GM18873 (cell line): ENCODE measurements around the gene FIGN.

Source experiments
- ATAC-seq: cut with Tn5 transposase; IDR thresholded peaks from one replicate; pipeline ENCODE4 v1.9.1; 2021; ENCODE audit warnings: mild to moderate bottlenecking, moderate library complexity, moderate number of reproducible peaks; ENCODE audit not compliant: unreplicated experiment, low FRiP score

Gene FIGN

DNA sequence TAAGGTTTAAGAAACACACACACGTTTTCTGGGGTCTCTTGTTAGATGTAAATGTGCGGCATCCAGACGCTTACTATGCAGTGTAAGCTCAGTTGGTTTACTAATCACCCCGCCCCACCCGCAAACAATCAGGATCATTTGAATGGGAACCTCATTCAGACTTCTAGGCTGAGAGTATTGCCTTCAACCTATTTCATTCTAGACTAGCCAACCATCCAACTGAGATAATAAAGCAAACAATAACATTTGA lies 1.3 kb upstream of the FIGN start:
- no peak for ATAC-seq

DNA sequence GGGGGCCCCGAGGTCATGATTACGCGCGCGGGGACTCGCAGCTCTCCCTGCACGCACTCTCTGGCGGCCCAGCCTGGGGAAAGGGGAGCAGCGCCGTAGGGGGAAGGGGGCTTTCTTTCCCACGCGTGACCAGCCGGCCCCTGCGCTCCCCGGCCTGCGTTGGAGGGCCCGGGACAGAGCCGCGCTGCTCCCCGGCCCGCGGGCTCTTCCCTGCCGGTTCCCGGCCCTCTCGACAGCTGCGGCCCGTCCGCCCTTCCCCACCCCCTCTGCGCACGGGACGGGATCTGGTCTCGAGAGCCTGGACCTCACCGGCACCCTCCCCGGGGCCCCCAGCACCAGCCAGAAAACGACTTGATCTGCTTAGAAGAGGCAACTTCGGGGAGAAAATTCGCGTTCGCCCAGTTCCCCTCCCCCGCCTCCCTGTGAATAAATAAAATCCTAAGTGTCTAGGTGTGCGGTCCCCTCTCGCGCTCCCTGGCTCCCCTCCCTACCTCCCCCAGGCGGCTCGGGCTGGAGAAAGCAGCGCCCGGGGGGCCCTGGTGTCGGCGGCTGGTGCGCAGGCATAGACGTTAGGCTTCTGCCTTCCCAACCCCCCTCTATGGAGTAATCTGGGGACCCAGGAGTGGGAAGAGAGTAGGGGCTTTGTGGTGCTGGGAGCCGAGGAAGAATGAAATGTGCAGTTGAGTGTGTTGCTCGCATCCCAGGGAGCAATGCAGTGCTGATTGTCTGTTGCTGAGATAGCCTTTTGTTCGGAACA lies 803 bp upstream of the FIGN start:
- no peak for ATAC-seq

DNA sequence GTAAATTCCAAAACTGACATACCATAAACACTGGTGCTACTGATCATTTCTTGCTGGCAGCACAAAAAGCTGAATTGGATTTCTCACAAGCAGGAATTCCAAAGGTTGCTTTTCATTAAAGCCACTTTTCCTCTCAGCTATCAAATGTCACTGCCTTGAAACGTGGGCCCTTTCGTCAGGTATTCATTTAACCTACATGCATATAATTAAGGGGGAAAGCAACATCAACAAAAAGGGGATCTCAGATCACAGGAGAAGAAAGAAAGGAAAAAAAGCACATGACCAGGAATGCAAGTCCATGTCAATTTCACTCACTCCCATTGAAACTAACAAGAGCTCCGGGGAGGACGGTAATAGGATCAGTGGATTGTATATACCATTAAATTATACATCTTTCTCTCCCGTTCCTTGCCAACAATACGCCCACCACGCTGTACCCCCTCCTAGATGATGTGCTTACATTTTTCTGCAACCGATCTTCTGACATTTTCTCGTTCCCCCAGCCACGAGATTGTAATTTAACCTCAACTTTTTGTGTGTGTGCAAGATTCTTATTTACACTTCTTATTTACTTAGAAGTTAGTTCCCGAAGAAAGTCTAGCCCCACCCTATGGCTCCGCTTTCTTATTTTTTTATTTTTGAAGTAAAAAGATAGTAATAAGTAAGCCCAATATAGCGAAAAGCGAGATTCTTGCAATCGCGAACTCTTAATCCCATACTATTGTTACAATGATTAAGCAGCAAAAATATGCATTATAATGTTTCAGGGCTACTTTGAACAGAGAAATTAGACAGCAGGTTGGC lies 725 bp downstream of the FIGN start:
- ATAC-seq = no peak

DNA sequence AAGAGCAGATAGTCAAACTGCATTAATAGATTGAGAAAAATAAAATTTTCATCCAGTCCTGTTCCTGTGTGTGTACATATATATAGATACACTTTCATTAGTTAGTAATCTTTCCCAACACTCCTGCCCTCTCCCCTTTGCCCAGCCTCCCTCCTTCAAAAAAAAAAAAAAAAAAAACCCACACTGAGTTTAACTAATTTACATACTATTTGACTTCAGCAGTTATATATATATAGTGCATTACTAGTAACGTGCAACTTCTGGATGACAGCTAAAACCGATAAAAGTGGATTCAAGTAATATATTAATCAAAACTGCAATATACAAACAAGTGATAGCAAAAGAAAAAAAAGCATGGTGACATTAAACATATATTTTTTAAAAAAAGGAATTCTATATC lies 1.4 kb downstream of the FIGN start:
- ATAC-seq = no peak

DNA sequence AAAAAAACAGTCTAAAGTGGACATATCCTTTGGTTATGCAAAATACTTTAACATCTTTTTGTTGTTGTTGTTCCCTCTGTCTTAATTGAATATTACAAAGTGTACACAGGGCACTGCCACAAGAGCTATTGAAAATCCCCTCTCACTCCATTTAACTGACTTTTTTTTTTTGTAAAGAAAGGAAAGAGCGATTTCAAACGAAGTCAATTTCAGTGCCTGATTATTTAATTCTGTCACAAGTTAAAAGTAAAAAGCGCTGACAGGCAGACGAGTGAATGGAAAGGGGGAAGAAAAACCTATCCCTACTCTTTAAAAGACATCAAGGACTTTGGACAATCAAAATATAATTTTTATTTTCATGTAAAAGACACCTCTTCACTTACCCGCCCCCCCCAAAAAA lies 1.9 kb downstream of the FIGN start:
- ATAC-seq = no peak

DNA sequence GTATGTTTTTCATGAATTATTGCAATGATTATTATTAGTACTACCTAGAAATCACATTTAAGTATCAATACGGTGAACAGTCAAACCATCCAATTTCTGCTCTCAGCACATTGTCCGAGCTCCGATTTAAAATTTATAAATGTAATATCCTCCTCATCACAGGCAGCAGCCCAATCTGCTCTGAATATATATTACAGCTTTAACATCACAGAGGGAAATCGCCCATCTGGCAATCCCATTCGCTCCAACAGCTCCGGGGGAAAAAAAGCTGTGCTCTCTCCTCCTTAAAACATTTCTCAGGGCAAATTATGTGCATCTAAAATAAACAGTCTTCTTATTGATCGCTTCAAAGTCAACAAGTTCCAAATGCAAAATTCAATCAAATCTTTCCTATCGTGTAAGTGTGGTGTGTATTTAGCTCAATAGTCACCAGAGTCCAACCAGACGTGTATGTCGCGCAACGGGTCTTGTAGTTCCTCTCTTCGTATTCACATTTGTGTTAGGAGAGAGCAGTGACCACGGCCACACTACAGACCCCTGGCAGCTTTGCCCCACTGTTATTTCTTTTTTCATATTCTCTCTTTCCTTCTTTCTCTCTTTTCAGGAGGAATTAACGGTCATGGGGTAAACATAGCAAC lies 2.4 kb downstream of the FIGN start:
- no peak for ATAC-seq

DNA sequence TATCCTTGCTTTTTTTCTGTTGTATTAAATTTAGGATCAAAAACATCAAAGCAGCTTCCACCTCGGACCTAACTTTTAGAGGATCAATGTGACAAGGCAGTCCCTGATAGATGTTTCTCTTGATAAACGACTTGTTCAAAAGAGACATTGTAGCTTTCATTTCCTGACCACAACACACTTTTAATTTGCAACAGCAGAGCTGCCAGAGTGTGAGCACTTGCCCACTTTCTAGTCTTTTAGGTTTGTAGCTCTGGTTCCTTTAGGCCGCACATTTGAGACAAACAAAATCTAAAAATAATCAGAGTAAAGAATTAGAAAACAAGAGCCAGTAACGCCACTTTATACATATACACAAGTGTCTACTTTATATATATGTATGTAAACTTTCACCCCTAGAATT lies 3.1 kb downstream of the FIGN start:
- no peak for ATAC-seq

DNA sequence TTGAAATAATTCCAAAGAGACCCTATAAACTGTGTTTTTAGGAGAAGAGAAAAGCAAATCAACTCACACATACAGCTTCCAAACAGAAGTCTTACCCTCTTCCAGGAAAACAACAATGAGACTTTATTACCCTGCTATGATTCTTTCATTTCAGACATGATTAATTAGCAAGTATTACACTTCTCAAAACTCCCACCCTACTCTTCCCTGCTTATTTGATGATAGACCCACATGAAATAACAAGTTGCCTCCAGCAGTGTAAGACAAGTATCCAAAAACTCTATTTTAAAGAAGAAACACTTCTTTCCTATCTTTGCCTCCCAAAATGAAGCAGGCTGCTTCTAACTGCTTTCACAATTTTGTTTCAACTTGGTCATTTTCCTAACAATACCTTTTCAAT lies 4.1 kb downstream of the FIGN start:
- no peak for ATAC-seq

DNA sequence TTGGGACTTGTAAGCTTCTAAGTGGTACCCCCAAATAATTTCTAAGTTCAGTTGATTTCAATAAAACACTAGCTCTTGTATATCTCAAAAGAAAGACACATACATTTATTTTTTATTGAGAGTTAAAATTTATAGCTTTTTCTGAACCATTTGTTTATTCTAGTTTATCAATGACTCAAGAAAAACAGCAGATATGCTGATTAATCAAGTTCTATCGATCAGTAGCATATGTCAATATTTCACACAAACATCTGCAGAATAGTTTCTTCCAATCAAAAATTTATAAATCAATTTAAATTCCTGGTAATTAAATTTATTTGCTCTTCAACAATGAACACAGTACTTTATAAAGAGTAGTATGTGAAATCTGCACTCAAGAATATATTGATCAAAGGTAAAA lies 5.3 kb downstream of the FIGN start:
- ATAC-seq = no peak

DNA sequence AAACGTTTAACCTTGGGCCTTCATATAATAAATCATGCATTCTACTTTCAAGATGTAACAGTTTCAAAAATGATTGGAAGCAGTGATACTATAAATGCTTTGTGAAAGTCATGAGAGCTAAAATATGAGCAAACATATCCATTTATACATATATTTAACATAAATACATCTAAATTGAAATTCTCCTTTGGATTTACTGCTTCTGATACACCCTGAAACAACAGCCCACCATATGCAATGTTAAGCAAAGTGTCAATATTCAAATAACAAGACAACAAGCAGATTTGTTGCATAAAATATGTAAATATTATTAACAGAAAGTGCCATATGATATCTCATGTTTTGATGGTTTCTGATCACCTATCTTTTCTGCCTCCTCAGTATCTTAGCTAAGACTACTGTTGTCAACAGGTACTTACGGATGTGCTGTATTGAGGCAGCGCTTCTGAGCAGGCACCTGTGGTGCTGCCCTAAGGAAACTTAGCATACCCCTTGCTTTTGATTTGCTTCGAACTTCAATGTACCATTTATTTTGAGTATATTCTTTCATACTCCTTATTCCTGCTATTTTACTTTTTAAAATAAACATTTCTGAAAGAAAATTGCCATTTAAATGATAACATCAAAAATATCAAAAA lies 6.1 kb downstream of the FIGN start:
- ATAC-seq = no peak

DNA sequence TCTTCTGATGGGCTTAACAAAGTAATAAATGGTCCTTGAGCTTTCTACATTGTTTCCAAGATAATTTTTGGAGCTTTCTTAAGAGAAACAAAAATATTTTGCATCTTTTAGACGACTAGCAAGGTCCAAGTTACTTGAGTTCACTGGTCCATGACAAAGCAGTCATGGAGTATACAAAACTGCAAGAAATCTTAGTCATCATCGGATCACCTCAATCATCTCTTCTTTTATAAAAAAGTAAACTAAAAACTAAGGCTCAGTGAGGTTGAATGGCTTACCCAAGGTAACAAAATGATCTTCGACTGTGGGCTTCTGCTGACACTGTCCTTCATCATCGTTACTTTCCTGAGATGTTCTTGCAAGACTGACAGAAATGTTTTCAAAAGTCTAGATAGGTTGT lies 11.9 kb downstream of the FIGN start:
- no peak for ATAC-seq

DNA sequence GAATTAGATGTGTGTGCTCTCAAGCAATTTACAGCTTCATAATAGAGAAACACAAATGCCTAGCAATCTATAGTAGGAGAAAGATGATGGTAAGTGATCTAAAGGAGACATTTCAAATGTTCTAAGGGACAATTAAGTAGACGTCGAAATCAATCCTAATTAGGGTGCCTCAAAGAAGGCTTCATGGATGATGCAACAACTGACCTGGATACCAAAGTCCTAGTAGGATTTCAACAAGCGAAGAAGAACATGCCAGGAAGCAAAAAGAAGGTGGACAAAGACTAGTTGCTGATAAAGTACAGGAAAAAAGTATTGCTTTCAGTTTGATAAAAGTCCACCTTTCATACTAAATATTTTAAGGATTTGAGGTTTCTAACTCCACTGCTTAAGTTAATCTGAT lies 12.5 kb downstream of the FIGN start:
- no peak for ATAC-seq

DNA sequence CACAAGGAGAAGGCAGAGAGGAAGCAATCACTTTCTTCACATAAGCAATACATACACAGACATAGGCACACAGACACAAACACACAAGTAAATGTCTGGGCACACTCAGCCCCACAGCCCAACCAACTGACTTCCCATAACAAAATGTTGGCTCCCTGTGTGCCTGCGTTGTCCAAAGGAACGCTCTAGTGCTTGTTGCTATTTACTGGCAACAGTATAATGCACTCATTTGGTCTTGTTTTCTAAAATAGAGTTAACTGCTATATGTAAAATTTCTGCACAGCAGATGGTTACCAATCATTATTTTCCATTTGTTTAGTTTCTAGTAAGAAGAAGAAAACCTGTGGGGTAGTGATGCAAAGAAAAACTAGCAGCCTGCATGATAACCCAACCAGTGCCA lies 16.5 kb downstream of the FIGN start:
- ATAC-seq = no peak

DNA sequence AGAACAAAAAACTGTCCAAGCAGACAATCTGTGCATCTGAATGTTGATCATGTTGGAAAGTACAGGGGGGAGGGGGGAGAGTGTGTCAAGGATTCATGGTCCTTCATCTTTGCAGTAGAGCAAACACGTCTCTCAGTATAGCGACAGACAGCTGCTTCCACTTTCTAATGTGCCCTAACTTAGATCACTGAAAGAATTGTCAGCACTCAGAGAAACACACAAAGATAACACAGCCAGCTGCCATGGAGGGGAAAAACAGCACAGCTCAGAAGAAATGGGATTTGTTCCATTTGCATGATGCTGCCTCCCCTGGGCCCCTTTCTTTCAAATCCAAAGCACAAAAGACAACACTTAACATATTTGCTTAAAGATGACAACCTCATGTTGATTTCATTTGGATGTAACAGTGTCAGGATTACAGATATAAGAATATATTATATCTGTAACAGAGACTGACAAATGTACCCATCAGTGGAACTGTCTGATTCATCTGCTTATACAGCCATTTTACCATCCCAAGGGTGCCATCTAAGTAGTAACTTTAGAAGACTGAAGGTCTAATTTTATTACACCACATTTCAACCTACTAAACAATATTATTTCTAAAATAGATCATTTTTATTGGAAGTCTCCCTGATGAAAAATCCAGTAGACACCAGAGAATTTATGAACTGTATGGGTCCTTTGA lies 17.7 kb downstream of the FIGN start:
- no peak for ATAC-seq

DNA sequence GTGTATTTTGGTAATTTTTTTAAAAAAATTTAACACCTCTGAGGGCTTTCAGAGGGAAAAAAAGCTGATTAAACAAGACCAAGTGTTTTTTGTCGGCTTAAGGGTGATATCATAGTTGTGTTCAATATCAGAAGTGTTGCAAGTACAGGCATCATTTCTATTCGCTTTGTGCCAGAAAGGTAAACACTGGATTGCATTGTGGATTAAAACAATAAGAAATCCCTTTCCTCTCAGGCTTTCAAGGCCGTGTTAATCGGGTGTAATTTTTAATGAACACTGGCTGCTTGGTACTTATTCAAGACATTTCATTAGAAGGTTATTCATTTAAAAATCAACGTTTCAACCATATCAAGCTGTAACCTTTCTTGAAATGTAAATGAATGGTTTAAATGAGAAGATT lies 18.3 kb downstream of the FIGN start:
- ATAC-seq = no peak

DNA sequence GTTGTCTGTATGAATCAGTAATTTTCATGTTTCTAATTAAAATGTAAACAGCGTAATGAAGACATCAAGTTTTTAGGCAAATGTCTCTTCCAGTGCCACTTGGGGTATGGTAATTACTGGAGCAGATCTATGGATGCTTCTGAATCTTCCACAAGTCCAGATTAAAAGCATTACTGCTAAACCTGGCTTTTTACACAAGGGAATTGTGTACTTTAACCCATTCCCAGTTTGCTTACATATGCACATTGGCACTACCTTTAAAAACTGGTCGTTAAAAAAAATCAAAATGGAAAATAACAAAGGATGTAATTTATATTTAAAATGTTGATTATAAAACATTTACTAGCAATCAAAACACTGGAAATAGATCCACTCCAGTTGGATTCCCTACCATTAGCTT lies 19.7 kb downstream of the FIGN start:
- ATAC-seq = no peak

DNA sequence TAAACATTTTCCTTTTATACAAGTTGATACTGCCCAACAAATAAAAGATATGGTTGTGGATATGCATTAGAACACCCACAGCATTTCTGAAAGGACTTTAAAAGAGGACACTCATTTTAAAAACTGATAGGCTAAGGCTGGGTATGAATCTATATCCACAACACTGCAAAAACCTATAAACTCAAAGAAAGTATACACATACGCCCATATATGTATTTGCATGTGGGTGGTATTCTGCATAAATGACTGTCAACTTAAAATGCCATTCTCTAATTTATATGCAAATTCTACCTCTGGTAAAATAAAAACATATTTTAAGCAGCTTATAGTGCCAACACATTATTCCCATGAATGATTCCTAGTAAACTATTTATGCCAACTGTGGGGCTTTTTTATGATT lies 20.1 kb downstream of the FIGN start:
- ATAC-seq = no peak

DNA sequence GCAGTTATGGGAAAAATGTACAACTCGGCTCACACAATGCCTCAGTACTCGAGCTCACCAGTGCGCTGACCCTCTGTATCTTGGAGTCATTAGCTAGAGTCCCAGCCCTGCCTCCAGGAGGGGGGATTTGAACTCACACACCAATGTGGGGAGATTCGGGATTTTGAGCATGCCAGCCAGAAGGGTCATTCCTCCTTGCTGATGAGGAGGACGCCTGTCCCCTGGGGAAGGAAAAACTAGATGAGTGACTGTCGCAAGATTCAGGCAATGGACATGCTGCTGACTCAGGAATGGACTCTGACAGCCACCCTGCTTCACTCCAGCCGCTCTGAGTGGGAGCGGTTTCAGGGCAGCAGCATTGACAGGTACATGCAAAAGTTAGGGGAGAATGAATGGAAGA lies 20.6 kb downstream of the FIGN start:
- no peak for ATAC-seq

DNA sequence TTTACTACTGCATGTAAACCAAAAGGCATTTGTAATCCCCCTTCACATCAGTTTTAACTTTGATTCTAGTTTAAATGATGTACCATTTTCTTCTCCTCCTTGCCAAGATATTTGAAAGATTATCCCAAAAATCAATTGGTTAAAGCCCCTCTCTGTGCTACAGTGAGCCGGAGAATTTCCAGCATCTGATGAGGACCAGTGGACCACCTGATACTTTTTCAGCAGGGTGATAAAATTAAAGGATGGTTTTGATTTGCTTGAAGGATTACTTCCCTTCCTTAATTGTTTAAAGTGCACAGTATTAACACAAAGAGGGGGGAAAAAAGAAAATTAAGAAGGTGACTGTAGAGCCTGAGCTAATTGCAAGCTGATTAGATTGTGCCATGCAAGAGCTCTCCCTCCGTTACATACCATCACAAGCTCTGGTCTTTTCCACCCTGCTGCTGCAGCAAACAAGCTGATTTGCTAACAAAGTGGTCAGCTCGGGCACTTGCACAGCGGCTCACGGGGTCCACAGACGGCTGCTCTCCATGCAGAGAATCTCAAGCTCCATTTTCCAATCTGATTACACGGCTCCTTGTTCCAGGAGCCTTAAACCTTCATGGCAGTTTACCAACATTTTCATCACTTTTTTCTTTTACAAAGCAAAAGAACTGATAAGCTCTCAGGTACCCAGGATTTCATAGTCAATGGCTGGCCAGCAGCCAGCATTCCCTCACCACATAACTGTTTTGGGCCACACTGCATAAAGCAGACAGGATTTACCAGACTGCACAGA lies 22.1 kb downstream of the FIGN start:
- no peak for ATAC-seq

DNA sequence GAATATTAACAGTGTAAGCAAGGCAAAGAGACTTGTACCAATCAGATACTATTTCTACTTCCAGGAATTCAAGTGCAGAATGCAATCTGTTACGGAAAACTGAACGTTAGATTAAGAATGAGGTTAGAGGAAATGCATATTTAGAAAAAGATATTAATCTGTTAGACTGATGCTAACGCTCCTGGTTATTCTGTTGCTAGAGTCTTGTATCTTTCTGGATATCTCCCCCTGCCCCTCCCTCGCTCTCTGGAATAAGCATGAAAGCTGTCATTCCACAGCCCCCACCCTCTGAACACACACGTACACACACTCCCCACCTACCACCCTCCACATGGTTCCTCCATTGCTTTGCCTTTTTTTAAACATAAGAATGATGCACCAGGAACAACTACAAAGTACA lies 24.1 kb downstream of the FIGN start:
- ATAC-seq = no peak
